OCI-M2 (cell line): ENCODE data around the gene CEACAM16.
"Not testable (repeated sequence)": the region's sequence is repeated elsewhere in the genome, so short reads cannot be mapped to it uniquely, and the experiment has no call there.

Source experiments
- DNase-seq: peaks from one replicate; lab custom pipeline; 2025; ENCODE audit not compliant: unreplicated experiment; lab: John Stamatoyannopoulos, UW

CEACAM16 gene, protein sequence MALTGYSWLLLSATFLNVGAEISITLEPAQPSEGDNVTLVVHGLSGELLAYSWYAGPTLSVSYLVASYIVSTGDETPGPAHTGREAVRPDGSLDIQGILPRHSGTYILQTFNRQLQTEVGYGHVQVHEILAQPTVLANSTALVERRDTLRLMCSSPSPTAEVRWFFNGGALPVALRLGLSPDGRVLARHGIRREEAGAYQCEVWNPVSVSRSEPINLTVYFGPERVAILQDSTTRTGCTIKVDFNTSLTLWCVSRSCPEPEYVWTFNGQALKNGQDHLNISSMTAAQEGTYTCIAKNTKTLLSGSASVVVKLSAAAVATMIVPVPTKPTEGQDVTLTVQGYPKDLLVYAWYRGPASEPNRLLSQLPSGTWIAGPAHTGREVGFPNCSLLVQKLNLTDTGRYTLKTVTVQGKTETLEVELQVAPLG

DNA sequence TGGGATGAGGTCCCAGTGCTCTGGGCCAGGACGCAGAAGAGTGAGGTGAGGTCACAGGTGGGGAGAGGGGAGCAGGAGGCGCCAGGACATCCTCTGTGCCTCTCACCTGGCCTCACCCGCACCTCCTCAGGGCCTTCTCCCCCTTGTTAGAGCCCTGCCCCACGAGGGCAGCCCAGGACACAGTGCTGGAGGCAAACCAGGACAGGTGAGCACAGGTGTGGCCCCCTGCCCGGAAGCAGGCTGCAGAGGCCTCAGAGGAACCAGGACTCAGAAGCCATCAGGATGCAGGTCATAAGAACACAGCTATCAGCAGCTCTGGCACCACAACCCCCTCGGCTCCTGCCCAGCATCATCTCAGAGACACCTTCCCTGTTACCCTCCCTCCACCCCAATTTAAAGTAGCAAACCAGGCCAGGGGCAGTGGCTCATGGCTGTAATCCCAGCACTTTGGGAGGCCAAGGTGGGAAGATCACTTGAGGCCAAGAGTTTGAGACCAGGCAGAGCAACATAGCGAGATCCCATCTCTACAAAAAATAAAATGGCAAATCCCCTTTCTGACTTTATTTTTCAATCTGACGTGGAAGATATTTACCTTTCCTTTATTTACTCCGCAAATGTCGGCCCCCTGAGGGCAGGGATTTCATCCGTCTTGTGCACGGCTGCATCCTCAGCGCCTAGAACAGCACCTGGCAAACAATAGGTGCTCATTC lies at the start of gene CEACAM16:
Gene CEACAM16, plus strand, starts transcription at position 660 of the 710 bp plus-strand sequence. CDS start 2,306 bp downstream, outside the sequence.
- DNase-seq = no peak

DNA sequence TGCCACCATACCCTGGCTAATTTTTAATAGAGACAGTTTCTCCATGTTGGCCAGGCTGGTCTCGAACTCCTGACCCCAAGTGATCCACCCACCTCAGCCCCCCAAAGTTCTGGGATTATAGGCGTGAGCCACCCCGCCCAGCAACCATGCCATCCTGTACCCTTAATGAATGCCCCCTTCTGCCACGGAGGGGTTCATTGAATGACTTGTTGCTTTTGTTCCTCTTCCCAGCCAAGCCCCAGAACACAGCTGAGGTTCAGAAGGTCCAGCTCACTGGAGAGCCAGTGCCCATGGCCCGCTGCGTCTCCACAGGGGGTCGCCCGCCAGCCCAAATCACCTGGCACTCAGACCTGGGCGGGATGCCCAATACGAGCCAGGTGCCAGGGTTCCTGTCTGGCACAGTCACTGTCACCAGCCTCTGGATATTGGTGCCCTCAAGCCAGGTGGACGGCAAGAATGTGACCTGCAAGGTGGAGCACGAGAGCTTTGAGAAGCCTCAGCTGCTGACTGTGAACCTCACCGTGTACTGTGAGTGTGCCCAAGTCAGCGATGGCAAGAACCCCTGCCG lies 49.3 kb upstream of the CEACAM16 start:
- DNase-seq = no peak

DNA sequence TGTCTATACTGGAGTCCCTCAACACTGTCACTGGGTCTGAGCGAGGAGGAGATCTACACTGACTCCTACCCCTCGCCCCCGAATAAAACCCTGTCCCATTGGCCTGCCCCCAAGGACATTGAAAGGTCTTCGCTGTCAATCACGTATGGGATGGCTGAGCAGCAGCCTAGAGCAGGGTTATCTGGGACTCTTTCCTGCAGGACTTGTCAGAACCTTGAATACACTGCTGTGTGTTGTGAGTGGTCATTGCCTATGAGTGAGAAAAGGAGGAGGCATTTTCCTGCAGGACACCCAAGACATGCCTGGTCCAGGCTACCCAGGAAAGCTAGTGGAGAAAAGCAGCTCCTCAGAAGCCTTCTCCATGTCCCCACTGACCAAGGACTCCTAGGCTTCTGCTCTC lies 45.6 kb upstream of the CEACAM16 start:
- no peak for DNase-seq

DNA sequence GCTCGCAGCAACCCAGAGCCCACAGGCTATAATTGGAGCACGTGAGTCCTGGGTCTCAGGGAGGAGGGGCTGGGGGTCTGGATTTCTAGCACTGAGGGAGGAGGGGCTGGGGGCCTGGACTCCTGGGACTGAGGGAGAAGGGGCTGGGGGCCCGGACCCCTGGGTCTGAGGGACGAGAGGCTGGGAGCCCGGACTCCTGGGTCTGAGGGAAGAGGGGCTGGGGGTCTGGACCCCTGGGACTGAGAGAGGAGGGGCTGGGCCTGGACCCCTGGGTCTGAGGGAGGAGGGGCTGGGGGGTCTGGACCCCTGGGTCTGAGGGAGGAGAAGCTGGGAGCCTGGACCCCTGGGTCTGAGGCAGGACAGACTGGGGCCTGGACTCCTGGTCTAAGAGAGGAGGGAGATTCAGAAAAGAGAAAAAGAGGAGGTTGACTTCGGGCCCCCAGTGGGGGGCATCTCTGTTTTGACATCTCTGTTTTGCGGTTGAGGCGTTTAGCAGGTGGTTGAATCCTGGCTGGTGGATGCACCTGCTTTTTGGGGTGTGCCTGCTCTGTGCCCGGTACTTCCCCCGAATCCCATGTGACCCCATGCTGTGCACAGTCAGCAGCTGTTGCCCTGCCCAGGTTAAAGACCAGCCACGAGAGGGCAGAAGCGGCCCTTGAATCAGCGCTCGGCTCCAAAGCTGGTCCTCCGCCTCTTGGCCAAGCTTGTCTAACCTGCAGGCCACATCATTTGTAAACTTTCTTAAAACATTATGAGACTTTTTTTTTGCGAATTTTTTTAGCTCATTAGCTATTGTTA lies 44.8 kb upstream of the CEACAM16 start:
- no peak for DNase-seq

DNA sequence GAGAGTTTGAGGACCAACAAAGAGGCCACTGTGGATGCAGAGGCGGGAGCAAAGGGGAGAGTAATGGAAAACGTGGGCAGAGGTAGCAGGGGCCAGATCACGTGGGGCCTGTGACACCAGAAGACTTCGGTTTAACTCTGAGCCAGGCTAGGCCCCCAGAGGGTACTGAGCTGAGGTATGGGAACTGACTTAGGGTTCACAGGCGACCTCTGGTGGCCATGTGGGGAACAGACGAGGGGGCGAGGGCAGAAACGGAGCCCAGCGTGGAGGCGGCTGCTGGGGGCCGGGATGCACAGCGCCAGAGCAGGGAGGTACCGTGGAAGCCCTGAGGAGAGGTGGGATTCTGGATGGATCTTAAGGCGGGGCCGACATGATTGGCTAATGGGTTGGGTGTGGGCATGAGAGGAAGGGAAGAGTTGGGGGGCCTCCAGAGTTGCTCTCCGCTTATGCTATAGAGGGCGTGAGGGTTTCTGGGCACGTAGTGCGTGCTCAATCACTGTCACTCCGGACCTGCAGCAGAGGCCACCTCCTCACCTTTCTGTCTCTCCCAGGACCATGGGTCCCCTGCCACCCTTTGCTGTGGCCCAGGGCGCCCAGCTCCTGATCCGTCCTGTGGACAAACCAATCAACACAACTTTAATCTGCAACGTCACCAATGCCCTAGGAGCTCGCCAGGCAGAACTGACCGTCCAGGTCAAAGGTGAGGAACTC lies 41.6 kb upstream of the CEACAM16 start:
- DNase-seq = no peak

DNA sequence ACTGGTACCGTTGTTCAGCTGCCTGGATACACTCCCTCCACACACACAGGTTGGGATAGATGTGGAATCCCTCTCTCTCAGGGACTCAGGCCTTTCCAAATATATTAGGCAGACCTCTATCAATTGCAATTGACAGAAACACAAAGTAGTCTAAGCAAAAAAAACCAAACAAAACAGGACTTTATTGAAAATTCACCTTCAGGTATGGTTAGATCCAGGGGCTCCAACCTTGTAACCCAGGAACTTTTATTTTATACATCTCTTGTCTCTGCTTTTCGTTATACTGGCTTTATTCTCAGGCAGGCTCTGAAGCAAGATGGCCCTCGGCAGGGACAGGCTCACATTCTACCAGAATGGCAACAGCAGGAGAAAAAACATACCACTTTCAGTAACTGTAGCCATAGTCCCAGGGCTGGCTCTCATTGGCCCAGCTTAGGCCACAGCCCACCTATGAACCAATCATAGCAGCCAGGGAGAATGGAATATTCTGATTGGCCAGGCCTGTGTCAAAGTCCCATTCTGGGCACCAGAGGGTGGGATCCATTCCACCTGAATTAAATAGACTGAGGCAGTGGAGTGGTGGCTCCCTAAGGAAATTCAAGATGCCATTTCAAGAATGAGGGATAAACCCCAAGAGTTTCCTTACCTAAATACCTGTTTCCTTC lies 40.8 kb upstream of the CEACAM16 start:
- no peak for DNase-seq

DNA sequence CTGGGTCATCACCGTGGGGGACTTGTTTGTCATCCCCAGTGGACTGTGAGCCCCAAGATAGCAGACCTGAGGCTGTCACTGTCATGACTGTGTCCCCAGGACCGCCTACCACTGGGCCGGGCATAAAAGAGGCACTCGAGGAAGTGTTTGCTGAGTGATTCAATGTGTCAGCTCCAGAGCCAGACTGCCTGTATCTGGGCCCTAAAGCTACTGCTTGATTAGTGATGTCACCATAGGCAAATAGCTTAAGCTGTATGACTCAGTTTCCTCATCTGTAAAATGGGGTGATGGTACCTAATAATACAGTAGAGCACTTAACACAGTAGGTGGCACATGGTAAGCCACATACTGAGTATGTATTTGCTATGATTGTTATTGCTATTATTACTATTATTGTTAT lies 38.9 kb upstream of the CEACAM16 start:
- DNase-seq = no peak

DNA sequence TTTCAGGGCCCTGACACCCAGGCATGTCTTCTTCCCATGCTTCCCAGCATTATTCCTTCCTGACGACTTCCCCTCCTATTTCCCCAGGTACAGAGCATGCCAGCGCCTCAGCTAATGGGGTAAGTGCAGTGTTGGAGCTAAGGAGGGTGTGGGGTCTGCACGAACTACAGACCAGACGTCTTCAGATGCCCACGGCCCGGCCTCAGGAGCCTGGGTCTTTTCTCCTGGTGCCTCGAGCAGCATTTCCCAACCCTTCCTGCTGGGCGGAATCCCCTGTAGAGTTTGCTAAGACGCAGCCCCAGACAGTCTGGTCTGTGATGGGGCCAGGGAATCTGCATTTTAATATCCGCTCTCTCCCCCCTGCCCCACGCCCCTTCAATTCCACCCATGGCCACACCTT lies 37.7 kb upstream of the CEACAM16 start:
- no peak for DNase-seq

DNA sequence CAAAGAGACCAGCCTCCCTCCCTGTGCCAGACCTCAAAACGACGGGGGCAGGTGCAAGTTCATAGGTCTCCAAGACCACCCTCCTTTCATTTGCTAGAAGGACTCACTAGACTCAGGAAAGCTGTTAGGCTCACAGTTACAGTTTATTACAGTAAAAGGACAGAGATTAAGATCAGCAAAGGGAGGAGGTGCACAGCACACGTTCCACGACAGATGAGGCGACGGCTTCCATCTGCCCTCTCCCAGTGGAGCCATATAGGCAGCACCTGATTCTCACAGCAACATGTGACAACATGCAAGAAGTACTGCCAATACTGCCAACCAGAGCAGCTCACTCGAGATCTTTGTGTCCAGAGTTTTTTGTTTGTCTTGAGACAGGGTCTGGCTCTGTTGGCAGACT lies 37.0 kb upstream of the CEACAM16 start:
- no peak for DNase-seq

DNA sequence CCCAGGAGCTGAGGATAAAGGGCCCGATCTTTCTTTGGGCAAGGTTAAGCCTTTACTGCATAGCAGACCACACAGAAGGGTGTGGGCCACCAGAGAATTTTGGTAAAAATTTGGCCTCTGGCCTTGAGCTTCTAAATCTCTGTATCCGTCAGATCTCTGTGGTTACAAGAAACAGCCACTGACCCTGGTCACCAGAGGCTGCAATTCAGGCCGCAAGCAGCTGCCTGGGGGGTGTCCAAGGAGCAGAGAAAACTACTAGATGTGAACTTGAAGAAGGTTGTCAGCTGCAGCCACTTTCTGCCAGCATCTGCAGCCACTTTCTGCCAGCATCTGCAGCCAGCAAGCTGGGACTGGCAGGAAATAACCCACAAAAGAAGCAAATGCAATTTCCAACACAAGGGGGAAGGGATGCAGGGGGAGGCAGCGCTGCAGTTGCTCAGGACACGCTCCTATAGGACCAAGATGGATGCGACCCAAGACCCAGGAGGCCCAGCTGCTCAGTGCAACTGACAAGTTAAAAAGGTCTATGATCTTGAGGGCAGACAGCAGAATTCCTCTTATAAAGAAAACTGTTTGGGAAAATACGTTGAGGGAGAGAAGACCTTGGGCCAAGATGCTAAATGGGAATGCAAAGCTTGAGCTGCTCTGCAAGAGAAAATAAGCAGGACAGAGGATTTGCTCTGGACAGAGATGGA lies 36.1 kb upstream of the CEACAM16 start:
- no peak for DNase-seq

DNA sequence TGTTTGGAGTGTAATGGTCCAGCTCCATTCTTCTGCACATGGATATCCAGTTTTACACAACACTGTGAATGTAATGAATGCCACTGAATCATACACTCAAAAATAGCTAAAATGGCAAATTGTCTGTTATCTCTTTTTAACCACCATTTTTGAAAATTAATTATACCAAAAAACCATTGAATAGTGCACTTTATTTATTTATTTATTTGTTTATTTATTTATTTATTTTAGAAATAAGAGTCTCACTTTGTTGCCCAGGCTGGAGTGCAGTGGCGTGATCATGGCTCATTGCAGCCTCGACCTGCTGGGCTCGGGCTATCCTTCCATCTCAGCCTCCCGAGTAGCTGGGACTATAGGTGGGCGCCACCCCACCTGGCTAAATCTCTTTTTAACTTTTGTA lies 35.0 kb upstream of the CEACAM16 start:
- DNase-seq = no peak

DNA sequence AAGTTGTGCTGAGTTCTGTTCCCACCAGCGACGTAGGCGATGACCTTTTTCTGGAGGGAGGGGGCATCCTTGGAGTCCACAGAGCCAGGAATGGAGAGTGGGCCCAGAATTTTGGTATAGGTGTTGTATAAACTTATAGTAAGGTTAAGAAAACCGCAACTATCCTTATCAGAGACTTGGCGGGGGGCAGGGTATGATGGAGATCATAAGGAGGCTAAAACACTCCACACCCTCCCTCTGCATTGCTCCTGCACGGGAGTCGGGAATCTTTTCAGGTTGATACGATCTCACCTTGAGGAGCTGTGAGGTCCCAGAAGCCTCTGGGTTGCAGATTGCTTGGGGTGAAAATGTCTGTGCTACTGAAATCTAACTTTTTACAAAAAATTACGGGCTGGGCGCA lies 34.0 kb upstream of the CEACAM16 start:
- no peak for DNase-seq

DNA sequence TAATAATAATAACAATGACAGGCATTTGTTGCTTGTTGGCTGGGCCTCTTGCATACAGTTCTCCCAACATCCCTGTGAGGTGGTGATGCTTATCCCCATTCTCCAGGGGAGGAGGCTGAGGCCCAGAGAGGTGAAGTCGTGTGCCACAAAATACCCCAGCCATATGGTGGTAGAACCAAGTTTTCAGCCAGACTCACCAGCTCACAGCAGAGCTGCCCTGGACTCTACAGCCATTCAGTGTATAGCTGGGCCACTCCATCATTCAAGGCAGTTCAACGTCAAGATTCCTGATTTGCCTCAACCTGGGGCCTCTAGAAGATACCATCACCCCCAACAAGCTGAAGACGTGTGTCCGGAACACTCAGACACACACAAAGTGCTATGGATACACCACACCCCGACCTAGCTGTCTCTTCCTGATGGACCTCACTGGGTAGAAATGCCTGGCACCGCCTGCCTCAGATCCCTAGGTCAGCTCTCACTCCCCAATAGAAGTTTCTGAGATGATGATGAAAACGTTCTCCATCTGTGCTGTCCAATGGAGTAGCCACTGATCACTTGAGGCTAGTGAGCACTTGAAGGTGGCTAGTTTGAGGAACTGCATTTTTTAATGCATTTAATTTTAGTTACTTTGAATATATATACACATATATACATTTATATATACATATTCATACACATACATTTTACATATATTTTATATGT lies 31.9 kb upstream of the CEACAM16 start:
- no peak for DNase-seq

DNA sequence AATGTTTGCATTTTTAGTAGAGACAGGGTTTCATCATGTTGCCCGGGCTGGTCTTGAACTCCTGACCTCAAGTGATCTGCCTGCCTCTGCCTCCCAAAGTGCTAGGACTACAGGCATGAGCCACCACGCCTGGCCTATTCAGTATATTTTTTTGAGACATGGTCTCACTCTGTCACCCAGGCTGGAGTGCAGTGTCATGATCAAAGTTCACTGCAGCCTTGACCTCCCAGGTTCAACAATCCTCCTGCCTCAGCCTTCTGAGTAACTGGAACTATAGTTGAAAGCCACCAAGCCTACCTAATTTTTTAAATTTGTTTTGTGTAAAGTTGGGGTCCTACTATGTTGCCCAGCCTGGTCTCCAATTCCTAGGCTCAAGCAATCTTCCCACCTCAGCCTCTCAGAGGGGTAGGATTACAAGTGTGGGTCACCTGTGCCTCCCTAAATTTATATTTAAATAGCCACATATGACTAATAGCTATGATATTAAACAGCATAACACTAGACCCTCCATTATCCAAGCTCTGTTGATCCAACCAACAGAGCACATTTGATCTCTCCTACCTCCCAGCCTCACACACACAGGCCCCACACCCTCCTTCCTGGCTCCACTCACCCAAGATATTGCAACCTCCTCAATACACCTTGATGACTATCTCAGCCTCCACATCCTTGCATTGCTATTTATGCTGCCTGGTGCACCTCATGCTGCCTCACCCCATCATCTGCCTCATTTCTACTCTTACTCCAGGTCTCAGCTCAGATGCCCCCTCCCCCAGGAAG lies 29.8 kb upstream of the CEACAM16 start:
- DNase-seq = no peak

DNA sequence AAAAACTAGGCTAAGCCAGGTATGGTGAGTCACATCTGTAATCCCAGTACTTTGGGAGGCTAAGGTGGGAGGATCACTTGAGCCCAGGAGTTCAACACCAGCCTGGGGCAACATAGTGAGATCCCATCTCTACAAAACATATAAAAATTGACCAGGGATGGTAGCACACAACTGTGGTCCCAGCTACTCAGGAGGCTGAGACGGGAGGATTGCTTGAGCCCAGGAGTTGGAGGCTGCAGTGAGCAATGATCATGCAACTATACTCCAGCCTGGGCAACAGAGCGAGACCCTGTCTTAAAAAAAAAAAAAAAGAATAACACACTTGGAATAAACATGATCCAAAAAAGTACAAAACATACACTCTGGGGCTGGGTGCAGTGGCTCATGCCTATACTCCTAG lies 28.9 kb upstream of the CEACAM16 start:
- DNase-seq = not testable (repeated sequence)

DNA sequence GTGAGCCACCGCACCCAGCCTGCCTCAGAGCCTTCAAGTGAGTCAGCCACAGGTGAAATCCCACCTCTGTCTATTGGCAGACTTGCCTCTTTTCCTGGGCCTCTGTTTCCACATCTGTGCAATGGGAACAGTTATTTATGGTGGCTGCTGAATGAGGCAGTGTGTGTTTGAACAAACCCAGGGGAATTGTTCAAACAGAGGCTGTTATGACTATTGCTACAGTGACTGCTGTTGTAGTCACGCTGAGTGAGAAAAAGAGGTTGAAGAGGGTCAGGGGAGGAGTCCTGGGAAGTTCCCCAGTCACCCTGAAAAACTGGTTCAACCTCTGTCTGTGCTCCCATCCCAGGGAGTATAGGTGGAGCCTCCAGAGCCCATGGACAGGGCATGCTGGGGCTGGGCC lies 27.6 kb upstream of the CEACAM16 start, which contains the start of gene CEACAM19:
Gene CEACAM19, plus strand, starts transcription at position 83 of the 400 bp plus-strand sequence. CDS start 450 bp downstream, outside the sequence.
- no peak for DNase-seq

DNA sequence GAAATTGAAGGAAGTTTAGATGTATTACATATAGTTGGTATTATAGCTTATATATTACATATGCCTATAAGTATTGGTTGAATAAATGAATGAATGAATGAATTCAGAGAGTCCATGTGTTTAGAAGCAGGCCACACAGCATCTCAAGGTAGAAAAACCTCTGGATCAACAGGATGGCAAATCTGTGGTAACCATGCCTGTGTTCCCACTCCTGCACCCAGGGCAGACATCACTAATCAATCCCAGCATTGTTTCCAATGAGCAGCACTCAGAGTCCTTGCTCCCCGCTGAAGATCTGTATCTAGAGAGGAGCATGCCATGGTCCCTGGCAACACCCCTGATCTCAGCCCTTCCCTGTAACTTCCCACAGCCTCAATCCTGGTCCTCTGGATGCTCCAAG lies 26.7 kb upstream of the CEACAM16 start:
- DNase-seq = no peak

DNA sequence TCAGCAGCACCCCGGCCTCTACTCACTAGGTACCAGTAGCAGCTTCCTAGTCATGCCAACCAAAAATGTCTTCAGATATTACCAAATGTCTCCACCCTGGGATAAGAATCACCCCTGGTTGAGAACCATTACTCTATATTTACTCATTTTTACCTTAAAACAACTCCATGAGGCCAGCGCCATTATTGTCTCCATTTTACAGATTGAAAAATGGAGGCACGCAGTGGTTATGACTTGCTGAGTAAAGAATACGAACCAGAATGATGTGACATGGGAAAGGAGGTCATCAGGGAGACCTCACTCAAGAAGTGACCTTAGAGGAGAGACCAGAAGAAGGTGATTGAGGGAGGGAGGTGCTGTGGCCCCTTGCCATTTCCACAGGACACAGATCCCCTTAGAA lies 25.4 kb upstream of the CEACAM16 start:
- DNase-seq = no peak
